Astrocyte (in vitro differentiated cells and primary cell): ENCODE results near the gene GTPBP3. TPM values are rescaled to one million over a fixed set of nuclear protein-coding genes. Genes with fewer than 3 reads are reported as not detected.

ENCODE experiments used
- DNase-seq: peaks from one replicate; pipeline ENCODE4 v3.0.0-alpha.2; 2010; ENCODE audit warnings: low read depth
- FAIRE-seq: peaks from 2 replicates; lab custom pipeline; 2011; peaks lifted over from hg19 to GRCh38; lab: Jason Lieb, UNC
- H2AFZ ChIP-seq: 2 replicates; pipeline ENCODE4 v1.6.0; 2012; ENCODE audit warnings: low read depth, low read length, inconsistent platforms
- H3K27ac ChIP-seq: 2 replicates; pipeline ENCODE4 v1.5.1; 2011; ENCODE audit warnings: low read depth, low read length, inconsistent platforms
- H3K27me3 ChIP-seq: 2 replicates; pipeline ENCODE4 v1.6.0; 2011; ENCODE audit warnings: low read length, inconsistent platforms; ENCODE audit not compliant: insufficient read depth
- H3K36me3 ChIP-seq: 2 replicates; pipeline ENCODE4 v1.5.1; 2011; ENCODE audit warnings: low read length, inconsistent platforms; ENCODE audit not compliant: insufficient read depth
- H3K4me1 ChIP-seq: 2 replicates; pipeline ENCODE4 v1.5.1; 2011; ENCODE audit warnings: low read length, inconsistent platforms; ENCODE audit not compliant: insufficient read depth
- H3K4me2 ChIP-seq: 2 replicates; pipeline ENCODE4 v1.6.0; 2012; ENCODE audit warnings: low read length, inconsistent platforms
- H3K4me3 ChIP-seq: 2 replicates; pipeline ENCODE4 v1.5.1; 2011; ENCODE audit warnings: low read depth, mild to moderate bottlenecking, low read length, inconsistent platforms; ENCODE audit not compliant: insufficient read depth
- H3K79me2 ChIP-seq: 2 replicates; pipeline ENCODE4 v1.6.0; 2012; ENCODE audit warnings: mild to moderate bottlenecking, low read length, inconsistent platforms; ENCODE audit not compliant: insufficient read depth
- H3K9ac ChIP-seq: 2 replicates; pipeline ENCODE4 v1.6.0; 2012; ENCODE audit warnings: mild to moderate bottlenecking, low read length, inconsistent platforms
- H3K9me3 ChIP-seq: 2 replicates; pipeline ENCODE4 v1.5.1; 2012; ENCODE audit warnings: low read depth, mild to moderate bottlenecking, low read length, inconsistent platforms; ENCODE audit not compliant: insufficient read depth
- H4K20me1 ChIP-seq: 2 replicates; pipeline ENCODE4 v1.6.0; 2012; ENCODE audit warnings: low read length, inconsistent platforms; ENCODE audit not compliant: insufficient read depth
- H3K27ac Mint-ChIP-seq: one replicate; pipeline ENCODE4 v1.8.0; 2021; ENCODE audit warnings: mild to moderate bottlenecking, mixed read lengths; ENCODE audit not compliant: unreplicated experiment
- H3K27me3 Mint-ChIP-seq: one replicate; pipeline ENCODE4 v1.8.0; 2021; ENCODE audit warnings: low read depth, mixed read lengths; ENCODE audit not compliant: unreplicated experiment
- H3K36me3 Mint-ChIP-seq: one replicate; pipeline ENCODE4 v1.8.0; 2021; ENCODE audit warnings: low read depth, mixed read lengths; ENCODE audit not compliant: unreplicated experiment
- H3K4me1 Mint-ChIP-seq: one replicate; pipeline ENCODE4 v1.8.0; 2021; ENCODE audit warnings: low read depth, mixed read lengths; ENCODE audit not compliant: unreplicated experiment
- H3K4me3 Mint-ChIP-seq: one replicate; pipeline ENCODE4 v1.8.0; 2021; ENCODE audit warnings: mild to moderate bottlenecking, moderate library complexity, mixed read lengths; ENCODE audit not compliant: unreplicated experiment
- H3K9me3 Mint-ChIP-seq: one replicate; pipeline ENCODE4 v1.8.0; 2021; ENCODE audit warnings: mild to moderate bottlenecking, mixed read lengths; ENCODE audit not compliant: unreplicated experiment
- CTCF ChIP-seq: IDR thresholded peaks from 2 replicates; pipeline ENCODE4 v1.5.1; 2011; ENCODE audit warnings: low read depth, mild to moderate bottlenecking, inconsistent platforms, low read length, moderate library complexity; ENCODE audit not compliant: insufficient read depth
- EZH2 ChIP-seq: IDR thresholded peaks from 2 replicates; pipeline ENCODE4 v1.6.1; 2012; ENCODE audit warnings: mild to moderate bottlenecking, low read length, inconsistent platforms; ENCODE audit not compliant: insufficient read depth
- total RNA-seq: library from RNA; stranded (reverse); gene quantifications from 2 replicates; pipeline ENCODE4 v1.2.1, GENCODE V29; 2021

Gene GTPBP3
- total RNA-seq, 1 donor from 2014 or later: 21.7 TPM

GRCh38 chr19:17329366-17330261 lies 7.7 kb upstream of the GTPBP3 start:
- H3K9ac ChIP-seq: no peak overlapping the region
- no peak for DNase-seq
- H3K4me3 ChIP-seq: no peak overlapping the region
- no peak for FAIRE-seq
- peaks cover 11% of the 10 kb centered on the region for H3K4me1 ChIP-seq
- H2AFZ ChIP-seq: no peak overlapping the region
- Mint-ChIP-seq H3K4me1 (peaks cover 6% of the 10 kb centered on the region), H3K4me3 (no peak overlapping the region), H3K9me3 (no peaks in the 10 kb centered on the region), H3K27ac (no peak overlapping the region), H3K27me3 (peaks cover 2% of the 10 kb centered on the region), H3K36me3 (peaks cover 7% of the 10 kb centered on the region)
- TF ChIP-seq CTCF (no peak), EZH2 (no peak)
- H3K36me3 ChIP-seq: no peaks in the 10 kb centered on the region
- no peak overlapping the region for H3K4me2 ChIP-seq
- no peaks in the 10 kb centered on the region for H3K27me3 ChIP-seq
- no peak overlapping the region for H3K27ac ChIP-seq
- H3K9me3 ChIP-seq: no peaks in the 10 kb centered on the region
- H3K79me2 ChIP-seq: no peaks in the 10 kb centered on the region
- peaks cover 2% of the 10 kb centered on the region for H4K20me1 ChIP-seq

DNA sequence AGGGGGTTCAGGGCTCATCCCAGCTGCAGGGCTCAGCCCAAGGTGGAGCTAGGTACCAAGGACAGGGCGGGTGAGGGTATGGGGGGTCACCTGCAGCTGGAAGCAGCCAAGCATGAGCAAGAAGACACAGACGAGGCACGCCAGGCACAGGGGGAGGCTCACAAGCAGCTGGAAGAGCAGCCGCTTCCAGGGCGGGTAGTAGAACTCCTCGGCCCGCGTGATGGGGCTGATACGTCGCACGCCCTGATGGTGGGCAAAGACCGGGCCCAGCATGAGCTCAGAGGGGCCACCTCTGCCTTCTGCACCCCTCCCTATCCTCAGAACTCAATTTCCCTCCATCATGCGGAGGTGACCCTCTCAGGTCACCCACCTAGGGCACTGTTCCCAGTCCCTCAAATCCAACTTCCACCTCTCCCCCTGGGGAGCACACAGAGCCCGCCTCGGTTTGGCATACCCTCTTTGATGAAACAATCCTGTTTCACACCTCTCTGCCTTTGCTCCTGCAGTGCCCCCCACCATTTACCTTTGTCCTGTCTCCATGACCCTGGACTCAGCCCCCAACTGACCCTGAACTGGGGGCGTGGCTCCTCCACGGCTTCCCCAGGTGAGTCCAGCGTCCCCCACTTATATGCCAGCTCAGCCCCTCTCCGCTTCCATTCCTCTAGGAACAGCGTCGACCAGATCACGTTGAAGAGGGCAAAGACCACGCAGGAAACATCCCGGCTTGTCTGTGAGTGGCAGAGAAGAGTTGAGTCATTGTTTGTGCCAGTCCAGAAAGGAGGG lies 6.9 kb upstream of the GTPBP3 start:
- no peak overlapping the region for H3K27ac Mint-ChIP-seq
- Histone ChIP-seq H3K27ac (no peak overlapping the region), H3K27me3 (no peaks in the 10 kb centered on the region), H3K4me1 (peaks cover 11% of the 10 kb centered on the region), H2AFZ (no peak overlapping the region), H4K20me1 (peaks cover 2% of the 10 kb centered on the region), H3K4me2 (no peak overlapping the region), H3K9me3 (no peaks in the 10 kb centered on the region), H3K36me3 (no peaks in the 10 kb centered on the region), H3K9ac (no peak overlapping the region), H3K4me3 (no peak overlapping the region), H3K79me2 (no peaks in the 10 kb centered on the region)
- peaks cover 2% of the 10 kb centered on the region for H3K27me3 Mint-ChIP-seq
- peaks cover 7% of the 10 kb centered on the region for H3K36me3 Mint-ChIP-seq
- no peak for FAIRE-seq
- no peak overlapping the region for H3K4me3 Mint-ChIP-seq
- no peak for DNase-seq
- H3K9me3 Mint-ChIP-seq: no peaks in the 10 kb centered on the region
- H3K4me1 Mint-ChIP-seq: peaks cover 9% of the 10 kb centered on the region
- no peak for TF ChIP-seq EZH2
- TF ChIP-seq CTCF: no peak
